ENCODE data around the gene SAMD4A.
A peak's percentile ranks its signal among the peaks of the same experiment; 100 is the strongest.

SAMD4A gene

DNA sequence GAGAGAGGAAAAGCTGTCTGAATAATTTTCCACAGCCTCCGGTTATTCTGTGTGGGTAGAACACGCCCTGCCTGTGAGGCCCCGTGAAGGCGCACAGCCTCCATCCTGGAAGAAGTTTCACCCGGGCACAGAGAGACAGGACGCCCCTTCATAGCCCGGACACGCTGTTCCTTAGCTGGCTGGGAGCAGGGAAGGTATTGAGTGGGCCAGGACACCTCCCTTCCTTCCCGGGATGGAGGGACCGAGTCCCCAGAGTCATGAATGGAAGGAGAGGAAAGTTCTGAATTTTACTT, 200.2 kb downstream of the SAMD4A start:
- no peak for DNase-seq

DNA sequence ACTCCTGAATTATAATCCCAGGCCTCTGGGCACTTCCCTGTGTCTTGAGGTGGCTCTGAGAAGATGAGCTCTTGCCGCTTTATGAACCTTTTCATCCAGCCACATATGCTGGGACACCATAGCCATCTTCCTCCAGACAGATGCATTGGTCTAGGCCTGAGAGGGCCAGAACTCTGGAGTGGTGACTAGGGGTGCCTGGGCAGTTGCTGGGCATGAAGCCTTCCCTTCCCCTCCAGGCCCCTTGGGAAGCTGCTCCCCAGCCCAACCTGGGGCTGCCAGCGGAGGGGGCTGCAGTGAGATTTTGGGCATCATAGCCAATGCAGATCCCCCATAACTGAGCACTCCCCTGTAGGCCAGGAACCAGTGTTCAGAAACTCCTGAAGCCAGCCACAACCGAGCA, 200.5 kb downstream of the SAMD4A start:
- DNase-seq: no peak

DNA sequence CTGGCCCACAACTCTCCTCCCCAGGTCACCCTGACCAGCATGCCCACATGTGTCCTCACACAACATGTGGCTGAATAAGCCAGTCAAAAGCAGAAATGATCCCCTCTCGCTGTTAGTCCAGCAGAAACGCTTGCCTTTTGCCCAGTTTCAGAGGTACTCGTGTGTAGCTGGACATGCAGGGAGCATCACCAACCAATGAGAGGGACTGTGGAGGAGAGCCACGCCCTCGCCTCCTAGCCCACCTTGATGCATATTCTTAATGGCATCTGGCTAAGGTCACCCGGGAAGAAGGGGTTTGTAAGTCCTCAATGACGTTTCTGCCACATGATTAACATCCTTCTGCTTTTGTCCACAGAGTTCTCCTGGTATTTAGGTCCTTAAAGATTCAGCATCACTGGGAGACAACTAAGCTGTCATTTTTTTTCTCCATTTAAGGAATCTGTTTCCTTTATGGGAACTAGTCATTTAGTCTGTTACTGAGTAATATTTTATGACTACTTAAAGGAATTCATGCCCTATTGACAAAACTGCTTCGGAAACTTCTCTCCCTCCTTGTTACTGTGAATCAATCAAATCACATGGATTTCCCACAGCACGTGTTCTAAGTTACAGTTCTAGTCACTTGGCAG, 201.7 kb downstream of the SAMD4A start:
- DNase-seq: no peak

GRCh38 chr14:54769951-54770863, 203.3 kb downstream of the SAMD4A start:
- no peak for DNase-seq

GRCh38 chr14:54771411-54772027, 204.6 kb downstream of the SAMD4A start:
- DNase-seq: no peak

DNA sequence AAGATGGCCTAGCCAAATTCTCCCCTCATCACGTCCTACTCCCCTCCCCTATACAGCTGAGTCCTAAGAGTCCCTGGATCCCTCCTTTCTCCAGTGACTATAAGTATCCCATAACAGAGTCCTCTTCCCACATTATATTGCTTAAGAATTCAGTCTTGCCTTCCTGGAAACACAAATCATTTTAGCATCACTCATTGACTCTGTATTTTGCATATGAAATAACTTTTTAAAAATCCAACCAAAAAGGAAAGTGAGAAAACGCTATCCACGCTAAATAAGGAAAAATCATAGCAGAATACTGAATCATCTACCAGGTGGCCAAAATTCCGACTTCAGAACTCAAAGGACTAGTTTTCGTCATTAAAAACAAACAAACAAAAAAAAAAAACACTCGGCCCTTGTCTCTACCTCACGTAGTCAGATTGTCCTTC, 205.5 kb downstream of the SAMD4A start:
- DNase-seq: no peak

DNA sequence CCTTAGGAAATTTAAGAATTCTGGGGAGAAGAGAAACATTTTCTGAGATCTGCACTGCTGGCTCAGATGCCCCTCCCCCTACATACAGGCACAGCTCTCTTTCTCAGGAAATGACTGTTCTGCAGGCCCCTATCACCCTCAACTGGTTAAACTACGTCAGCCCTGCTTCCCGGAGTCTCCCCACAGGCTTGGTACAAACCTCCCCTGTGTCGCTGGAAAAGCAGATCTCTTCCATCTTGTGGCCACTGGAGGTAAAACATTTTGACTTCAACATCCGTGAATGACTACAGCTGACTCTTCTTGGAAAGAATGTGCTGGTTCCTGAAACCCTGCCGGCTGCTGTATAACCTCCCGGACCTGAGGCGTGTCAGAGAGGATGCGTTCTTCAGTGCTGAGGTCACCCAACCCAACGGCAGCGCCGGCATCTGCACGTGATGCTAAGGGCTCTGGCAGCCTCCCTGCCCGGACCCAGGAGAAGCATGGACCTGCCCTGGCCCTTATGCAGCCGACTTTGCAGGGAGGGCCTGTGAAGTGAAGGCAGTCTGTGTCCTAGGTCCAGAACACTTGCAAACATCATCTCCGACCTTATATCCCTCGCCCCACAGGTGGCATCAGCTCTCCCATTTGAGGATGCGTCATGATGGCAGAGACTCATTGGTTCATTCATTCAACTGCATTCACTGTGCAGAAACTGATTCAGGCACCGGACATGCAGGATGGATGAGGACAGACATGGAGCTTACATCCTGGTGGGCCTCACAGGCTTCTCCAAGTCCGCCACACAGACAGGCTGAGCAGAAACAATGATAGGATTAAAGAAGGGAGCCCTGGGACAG, 206.5 kb downstream of the SAMD4A start:
- DNase-seq: peak; percentile 73

- no peak for DNase-seq
Measured at GRCh38 chr14:54774824-54775223, 207.9 kb downstream of the SAMD4A start.

GRCh38 chr14:54775486-54776140, 208.7 kb downstream of the SAMD4A start:
- no peak for DNase-seq

DNA sequence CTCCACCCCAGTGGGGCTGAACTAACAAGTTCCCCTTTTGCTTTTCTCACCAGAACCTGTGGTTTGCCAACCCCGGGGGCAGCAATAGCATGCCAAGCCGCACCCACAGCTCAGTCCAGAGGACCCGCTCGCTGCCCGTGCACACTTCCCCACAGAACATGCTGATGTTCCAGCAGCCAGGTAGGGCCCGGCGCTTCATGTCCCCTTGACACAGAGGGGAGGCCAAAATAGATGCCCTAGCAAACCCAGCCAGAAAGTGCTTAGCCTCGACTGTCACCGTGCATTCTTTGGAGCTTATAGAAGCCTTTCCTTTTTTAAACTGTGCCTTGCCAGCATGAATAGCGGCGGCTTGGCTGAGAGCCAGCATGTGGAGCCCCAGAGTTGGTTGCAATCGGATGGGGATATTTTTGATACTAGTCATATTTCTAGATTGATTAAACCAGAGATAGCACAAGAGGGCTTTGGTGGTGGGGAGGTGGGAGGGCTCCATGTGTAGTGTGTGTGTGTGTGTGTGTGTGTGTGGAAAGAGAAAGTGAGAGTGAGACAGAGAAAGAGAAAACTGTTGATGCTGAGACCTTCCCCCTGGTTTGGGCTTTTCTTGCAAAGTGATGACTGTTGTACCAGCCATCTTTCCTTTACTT, 209.6 kb downstream of the SAMD4A start:
- DNase-seq: peak; percentile 4

GRCh38 chr14:54777395-54777794, 210.5 kb downstream of the SAMD4A start:
- DNase-seq: no peak

GRCh38 chr14:54778618-54779345, 211.9 kb downstream of the SAMD4A start:
- no peak for DNase-seq

- DNase-seq: no peak
Measured at GRCh38 chr14:54781080-54781479, 214.2 kb downstream of the SAMD4A start.

- DNase-seq: no peak
Measured at GRCh38 chr14:54781961-54782750, 215.2 kb downstream of the SAMD4A start.

- DNase-seq: no peak
Measured at GRCh38 chr14:54782751-54783659, 216.1 kb downstream of the SAMD4A start.

GRCh38 chr14:54783660-54784015, 216.7 kb downstream of the SAMD4A start:
- DNase-seq: no peak

DNA sequence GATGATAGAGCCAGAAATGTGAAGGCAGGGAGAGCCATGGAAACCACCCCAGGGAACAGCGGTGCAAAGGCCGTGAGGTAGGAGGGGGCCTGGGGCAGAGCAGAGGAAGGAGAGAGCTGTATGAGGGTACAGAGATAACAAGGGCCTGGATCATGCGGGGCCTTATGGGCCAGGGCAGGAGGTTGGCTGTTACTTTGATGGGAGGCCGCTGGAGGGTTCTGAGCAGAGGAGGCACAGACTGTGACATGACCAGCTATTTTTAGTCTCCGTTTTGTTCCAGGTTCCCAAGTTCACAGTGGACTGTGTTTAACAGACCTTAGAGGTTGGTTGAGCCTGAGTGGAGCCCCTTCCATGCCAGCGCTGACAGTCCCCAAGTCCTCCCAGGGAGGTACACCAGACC, 217.1 kb downstream of the SAMD4A start:
- DNase-seq: no peak

DNA sequence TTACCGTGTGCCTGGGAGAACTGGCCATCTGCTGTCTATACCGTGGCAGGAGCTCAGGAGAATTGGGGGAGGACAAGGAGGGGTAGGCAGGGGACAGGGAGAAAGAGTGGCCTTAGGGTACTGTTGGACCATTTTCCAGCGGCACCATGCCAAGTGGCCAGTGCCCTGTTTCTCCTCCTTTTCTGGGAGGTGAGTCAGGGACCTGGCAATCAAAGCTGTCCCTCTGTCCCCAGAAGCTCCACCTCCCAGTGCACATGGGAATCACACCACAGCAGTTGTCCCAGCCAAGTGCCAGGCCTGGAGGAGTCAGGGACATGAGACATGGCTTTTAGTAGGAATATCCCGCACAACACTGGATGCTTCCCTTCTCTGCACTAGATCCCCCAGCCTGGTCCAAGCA, 217.7 kb downstream of the SAMD4A start:
- no peak for DNase-seq

DNA sequence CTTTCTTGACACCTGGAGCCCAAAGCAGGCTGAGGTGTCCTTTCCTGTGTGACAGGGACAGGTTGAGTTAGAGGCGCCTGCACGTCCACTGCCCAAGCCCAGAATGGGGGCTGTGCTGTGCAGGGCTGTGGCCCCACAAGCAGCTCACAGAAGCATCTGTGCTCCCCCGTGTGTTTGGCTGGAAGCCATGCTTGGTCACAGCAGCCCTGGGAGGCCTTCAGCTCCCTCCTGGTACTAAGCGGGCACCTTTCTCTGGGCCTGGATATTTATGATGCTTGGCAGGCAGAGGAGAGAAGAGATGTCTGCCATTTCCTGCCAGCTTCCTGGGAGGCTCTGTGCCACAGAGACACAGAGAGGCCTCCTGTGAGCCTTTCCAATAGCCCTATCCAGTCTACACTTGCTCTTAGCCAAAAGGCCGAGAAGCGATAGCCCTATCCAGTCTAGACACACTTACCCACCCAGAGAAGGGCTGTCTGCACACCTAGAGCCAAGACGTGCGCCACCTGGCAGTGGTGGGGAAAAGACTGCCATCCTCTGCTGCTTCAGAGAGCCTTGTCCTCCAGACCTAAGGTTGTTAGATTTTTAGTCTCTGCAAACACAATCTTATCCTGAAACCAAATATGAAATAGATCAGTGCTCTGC, 218.3 kb downstream of the SAMD4A start:
- no peak for DNase-seq
